Astrocyte (in vitro differentiated cells and primary cell): Measurements from ENCODE around the gene SOCS1. TPM values are rescaled to one million over a fixed set of nuclear protein-coding genes. Genes with fewer than 3 reads are reported as not detected.

Experiments
- DNase-seq: peaks from one replicate; pipeline ENCODE4 v3.0.0-alpha.2; 2010; ENCODE audit warnings: low read depth
- FAIRE-seq: peaks from 2 replicates; lab custom pipeline; 2011; peaks lifted over from hg19 to GRCh38; lab: Jason Lieb, UNC
- H2AFZ ChIP-seq: 2 replicates; pipeline ENCODE4 v1.6.0; 2012; ENCODE audit warnings: low read depth, low read length, inconsistent platforms
- H3K27ac ChIP-seq: 2 replicates; pipeline ENCODE4 v1.5.1; 2011; ENCODE audit warnings: low read depth, low read length, inconsistent platforms
- H3K27me3 ChIP-seq: 2 replicates; pipeline ENCODE4 v1.6.0; 2011; ENCODE audit warnings: low read length, inconsistent platforms; ENCODE audit not compliant: insufficient read depth
- H3K36me3 ChIP-seq: 2 replicates; pipeline ENCODE4 v1.5.1; 2011; ENCODE audit warnings: low read length, inconsistent platforms; ENCODE audit not compliant: insufficient read depth
- H3K4me1 ChIP-seq: 2 replicates; pipeline ENCODE4 v1.5.1; 2011; ENCODE audit warnings: low read length, inconsistent platforms; ENCODE audit not compliant: insufficient read depth
- H3K4me2 ChIP-seq: 2 replicates; pipeline ENCODE4 v1.6.0; 2012; ENCODE audit warnings: low read length, inconsistent platforms
- H3K4me3 ChIP-seq: 2 replicates; pipeline ENCODE4 v1.5.1; 2011; ENCODE audit warnings: low read depth, mild to moderate bottlenecking, low read length, inconsistent platforms; ENCODE audit not compliant: insufficient read depth
- H3K79me2 ChIP-seq: 2 replicates; pipeline ENCODE4 v1.6.0; 2012; ENCODE audit warnings: mild to moderate bottlenecking, low read length, inconsistent platforms; ENCODE audit not compliant: insufficient read depth
- H3K9ac ChIP-seq: 2 replicates; pipeline ENCODE4 v1.6.0; 2012; ENCODE audit warnings: mild to moderate bottlenecking, low read length, inconsistent platforms
- H3K9me3 ChIP-seq: 2 replicates; pipeline ENCODE4 v1.5.1; 2012; ENCODE audit warnings: low read depth, mild to moderate bottlenecking, low read length, inconsistent platforms; ENCODE audit not compliant: insufficient read depth
- H4K20me1 ChIP-seq: 2 replicates; pipeline ENCODE4 v1.6.0; 2012; ENCODE audit warnings: low read length, inconsistent platforms; ENCODE audit not compliant: insufficient read depth
- H3K27ac Mint-ChIP-seq: one replicate; pipeline ENCODE4 v1.8.0; 2021; ENCODE audit warnings: mild to moderate bottlenecking, mixed read lengths; ENCODE audit not compliant: unreplicated experiment
- H3K27me3 Mint-ChIP-seq: one replicate; pipeline ENCODE4 v1.8.0; 2021; ENCODE audit warnings: low read depth, mixed read lengths; ENCODE audit not compliant: unreplicated experiment
- H3K36me3 Mint-ChIP-seq: one replicate; pipeline ENCODE4 v1.8.0; 2021; ENCODE audit warnings: low read depth, mixed read lengths; ENCODE audit not compliant: unreplicated experiment
- H3K4me1 Mint-ChIP-seq: one replicate; pipeline ENCODE4 v1.8.0; 2021; ENCODE audit warnings: low read depth, mixed read lengths; ENCODE audit not compliant: unreplicated experiment
- H3K4me3 Mint-ChIP-seq: one replicate; pipeline ENCODE4 v1.8.0; 2021; ENCODE audit warnings: mild to moderate bottlenecking, moderate library complexity, mixed read lengths; ENCODE audit not compliant: unreplicated experiment
- H3K9me3 Mint-ChIP-seq: one replicate; pipeline ENCODE4 v1.8.0; 2021; ENCODE audit warnings: mild to moderate bottlenecking, mixed read lengths; ENCODE audit not compliant: unreplicated experiment
- EZH2 ChIP-seq: IDR thresholded peaks from 2 replicates; pipeline ENCODE4 v1.6.1; 2012; ENCODE audit warnings: mild to moderate bottlenecking, low read length, inconsistent platforms; ENCODE audit not compliant: insufficient read depth
- total RNA-seq: library from RNA; stranded (reverse); gene quantifications from 2 replicates; pipeline ENCODE4 v1.2.1, GENCODE V29; 2021
- TF ChIP-seq, protein P1 (sequence below): IDR thresholded peaks from 2 replicates; pipeline ENCODE4 v1.5.1; 2011; ENCODE audit warnings: low read depth, mild to moderate bottlenecking, inconsistent platforms, low read length, moderate library complexity; ENCODE audit not compliant: insufficient read depth

SOCS1 gene
- total RNA-seq, 1 donor from 2014 or later, result 16.0 TPM

DNA sequence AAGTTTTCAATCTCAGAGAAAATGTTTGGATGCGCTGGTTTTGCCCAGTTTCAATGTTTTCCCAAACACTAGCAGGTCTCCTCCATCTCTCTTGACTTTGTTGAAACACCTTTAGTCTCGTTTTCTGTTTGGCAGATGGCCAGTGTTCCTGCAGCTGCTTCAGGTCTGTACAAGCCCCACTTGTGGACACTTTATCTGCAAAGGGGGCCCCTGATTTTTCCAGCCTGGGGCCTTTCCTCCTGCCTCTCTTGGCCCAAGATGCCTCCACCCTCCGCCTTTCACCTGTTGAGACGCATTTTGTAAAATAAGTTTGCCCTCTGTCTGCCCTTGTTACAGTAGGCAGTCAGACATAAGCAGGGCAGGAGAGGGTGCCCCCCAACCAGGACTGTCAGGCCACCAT, 47.0 kb upstream of the SOCS1 start:
- DNase-seq (no peak), FAIRE-seq (no peak)
- Histone ChIP-seq H3K36me3 (no peaks in the 10 kb centered on the region), H4K20me1 (no peaks in the 10 kb centered on the region), H3K9ac (no peak overlapping the region), H3K4me2 (no peak overlapping the region), H3K27me3 (no peaks in the 10 kb centered on the region), H3K79me2 (no peaks in the 10 kb centered on the region), H2AFZ (no peak overlapping the region), H3K27ac (no peak overlapping the region), H3K4me3 (no peak overlapping the region), H3K4me1 (no peaks in the 10 kb centered on the region), H3K9me3 (no peaks in the 10 kb centered on the region)
- TF ChIP-seq EZH2, result no peak
- TF ChIP-seq, protein P1, sequence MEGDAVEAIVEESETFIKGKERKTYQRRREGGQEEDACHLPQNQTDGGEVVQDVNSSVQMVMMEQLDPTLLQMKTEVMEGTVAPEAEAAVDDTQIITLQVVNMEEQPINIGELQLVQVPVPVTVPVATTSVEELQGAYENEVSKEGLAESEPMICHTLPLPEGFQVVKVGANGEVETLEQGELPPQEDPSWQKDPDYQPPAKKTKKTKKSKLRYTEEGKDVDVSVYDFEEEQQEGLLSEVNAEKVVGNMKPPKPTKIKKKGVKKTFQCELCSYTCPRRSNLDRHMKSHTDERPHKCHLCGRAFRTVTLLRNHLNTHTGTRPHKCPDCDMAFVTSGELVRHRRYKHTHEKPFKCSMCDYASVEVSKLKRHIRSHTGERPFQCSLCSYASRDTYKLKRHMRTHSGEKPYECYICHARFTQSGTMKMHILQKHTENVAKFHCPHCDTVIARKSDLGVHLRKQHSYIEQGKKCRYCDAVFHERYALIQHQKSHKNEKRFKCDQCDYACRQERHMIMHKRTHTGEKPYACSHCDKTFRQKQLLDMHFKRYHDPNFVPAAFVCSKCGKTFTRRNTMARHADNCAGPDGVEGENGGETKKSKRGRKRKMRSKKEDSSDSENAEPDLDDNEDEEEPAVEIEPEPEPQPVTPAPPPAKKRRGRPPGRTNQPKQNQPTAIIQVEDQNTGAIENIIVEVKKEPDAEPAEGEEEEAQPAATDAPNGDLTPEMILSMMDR, result no peak
- Mint-ChIP-seq H3K36me3 (no peaks in the 10 kb centered on the region), H3K27me3 (no peaks in the 10 kb centered on the region), H3K27ac (no peak overlapping the region), H3K4me1 (peaks cover 18% of the 10 kb centered on the region), H3K9me3 (peaks cover 2% of the 10 kb centered on the region), H3K4me3 (no peak overlapping the region)

DNA sequence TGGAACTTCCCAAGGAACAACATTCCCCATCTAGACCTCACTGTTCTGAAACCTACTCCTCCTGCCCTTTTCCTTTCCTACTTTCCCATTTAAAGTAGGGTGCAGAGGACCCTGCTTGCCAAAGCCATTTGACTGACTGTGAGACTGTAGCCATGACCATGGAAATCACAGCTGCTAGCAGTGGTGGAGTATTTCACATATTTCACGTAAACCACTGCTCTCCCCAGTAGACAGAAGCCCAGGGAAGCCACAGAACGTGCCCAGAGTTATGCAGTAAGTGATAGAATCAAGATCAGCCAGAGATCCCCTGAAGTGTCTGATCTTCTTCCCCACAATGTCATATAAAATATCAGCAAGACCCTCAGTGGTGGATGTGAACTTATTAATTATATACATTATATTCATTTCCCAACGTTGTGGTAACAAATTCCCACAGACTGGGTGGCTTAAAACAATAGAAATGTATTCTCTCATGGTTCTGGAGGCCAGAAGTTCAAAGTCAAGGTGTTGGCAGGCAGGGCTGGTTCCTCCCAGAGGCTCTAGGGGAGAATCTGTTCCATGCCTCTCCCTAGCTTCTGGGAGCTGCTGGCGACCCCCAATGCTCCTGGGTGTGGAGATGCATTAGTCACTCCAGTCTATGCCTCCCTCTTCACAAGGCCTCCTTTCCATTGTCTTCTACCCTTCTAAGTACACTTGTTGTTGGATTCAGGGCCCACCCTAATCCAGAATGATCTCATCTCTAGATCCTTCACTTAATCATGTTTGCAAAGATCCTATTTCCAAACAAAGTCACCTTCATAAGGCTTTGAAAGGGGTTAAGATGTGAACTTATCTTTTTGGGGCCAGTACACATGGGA, 45.9 kb upstream of the SOCS1 start:
- Histone ChIP-seq H3K27ac (no peak overlapping the region), H4K20me1 (no peaks in the 10 kb centered on the region), H3K9ac (no peak overlapping the region), H3K27me3 (no peaks in the 10 kb centered on the region), H3K36me3 (no peaks in the 10 kb centered on the region), H3K79me2 (no peaks in the 10 kb centered on the region), H3K4me1 (peaks cover 10% of the 10 kb centered on the region), H3K9me3 (no peaks in the 10 kb centered on the region), H3K4me3 (no peak overlapping the region), H3K4me2 (no peak overlapping the region), H2AFZ (no peak overlapping the region)
- Mint-ChIP-seq H3K9me3 (peaks cover 2% of the 10 kb centered on the region), H3K27ac (no peak overlapping the region), H3K4me1 (peaks cover 26% of the 10 kb centered on the region), H3K36me3 (no peaks in the 10 kb centered on the region), H3K4me3 (no peak overlapping the region), H3K27me3 (no peaks in the 10 kb centered on the region)
- FAIRE-seq, result no peak
- DNase-seq, result peak; percentile 27
- TF ChIP-seq, protein P1, result no peak
- no peak for TF ChIP-seq EZH2

DNA sequence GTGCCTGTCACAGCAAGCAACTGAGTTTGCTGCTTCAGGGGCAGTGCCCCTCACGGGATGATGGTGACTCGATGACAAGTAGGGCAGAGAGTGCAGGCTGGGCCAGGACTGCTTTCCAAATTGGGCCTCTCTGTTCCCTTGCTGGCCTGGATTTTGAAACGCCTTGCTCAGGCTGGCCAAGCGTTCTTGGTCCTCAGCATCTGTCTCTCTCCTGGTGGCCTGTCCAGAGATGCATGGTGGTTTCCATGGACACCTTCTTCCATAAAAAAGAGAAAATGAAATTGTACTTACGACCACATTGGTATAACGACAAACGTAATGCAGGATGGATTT, 44.5 kb upstream of the SOCS1 start:
- Histone ChIP-seq H3K4me1 (peaks cover 15% of the 10 kb centered on the region), H2AFZ (no peak overlapping the region), H4K20me1 (no peaks in the 10 kb centered on the region), H3K4me3 (no peak overlapping the region), H3K9me3 (no peaks in the 10 kb centered on the region), H3K27me3 (no peaks in the 10 kb centered on the region), H3K27ac (no peak overlapping the region), H3K36me3 (no peaks in the 10 kb centered on the region), H3K4me2 (no peak overlapping the region), H3K9ac (no peak overlapping the region), H3K79me2 (no peaks in the 10 kb centered on the region)
- peaks cover 33% of the 10 kb centered on the region for H3K4me1 Mint-ChIP-seq
- peaks cover 2% of the 10 kb centered on the region for H3K9me3 Mint-ChIP-seq
- no peak overlapping the region for H3K4me3 Mint-ChIP-seq
- no peak overlapping the region for H3K27ac Mint-ChIP-seq
- no peaks in the 10 kb centered on the region for H3K36me3 Mint-ChIP-seq
- no peak for TF ChIP-seq EZH2
- TF ChIP-seq, protein P1, result no peak
- no peaks in the 10 kb centered on the region for H3K27me3 Mint-ChIP-seq
- FAIRE-seq (no peak), DNase-seq (no peak)
